Right ventricle myocardium superior (tissue), 1 donor: Measurements from ENCODE around the gene HTATSF1. TPM values are rescaled to one million over a fixed set of nuclear protein-coding genes. Genes with fewer than 3 reads are reported as not detected.

Experiments used
- microRNA-seq: library from miRNA; unstranded; fragments of <30 nt; microRNA quantifications from one replicate; pipeline ENCODE4 v1.2.0, GENCODE V29; 2020
- total RNA-seq: library from RNA; stranded (reverse); fragmentation: NEBNext Ultra II Directional; extraction: Animal tissue kit (Norgen Biotek cat#: 25700); gene quantifications from one replicate; pipeline ENCODE4 v1.2.1, GENCODE V29; 2021
- donor health status: DM: no; HTN: yes; CAD: no; lungs with severe emphysema.

Gene HTATSF1
- total RNA-seq, 1 donor from 2014 or later: 54.7 TPM

Small RNAs within 50 kb of the gene (microRNA-seq; reads per million reads assigned to microRNA genes)
- gene MIR934: not detected

Other genes starting within 250 kb of the HTATSF1 start
- gene MAP7D3, start 246.2 kb upstream of the HTATSF1 start, total RNA-seq: 11.4 TPM
- not detected for gene ADGRG4, start 196.6 kb upstream of the HTATSF1 start, total RNA-seq
- not detected for gene BRS3, start 9.6 kb upstream of the HTATSF1 start, total RNA-seq
- gene VGLL1, start 34.6 kb downstream of the HTATSF1 start, total RNA-seq: not detected
- not detected for gene CD40LG, start 150.6 kb downstream of the HTATSF1 start, total RNA-seq